GM19438 (cell line): ENCODE data around the gene OR2F2.

Source experiments
- ATAC-seq: cut with Tn5 transposase; IDR thresholded peaks from one replicate; pipeline ENCODE4 v1.9.1; 2021; ENCODE audit warnings: low read depth; ENCODE audit not compliant: unreplicated experiment

Gene OR2F2

GRCh38 chr7:143974459-143974858, 39.4 kb downstream of the OR2F2 start:
- no peak for ATAC-seq

GRCh38 chr7:143975617-143976016, 40.6 kb downstream of the OR2F2 start:
- ATAC-seq = no peak

- no peak for ATAC-seq
Observed at GRCh38 chr7:143978585-143978984, 43.6 kb downstream of the OR2F2 start.

GRCh38 chr7:143979359-143979758, 44.3 kb downstream of the OR2F2 start:
- no peak for ATAC-seq

- no peak for ATAC-seq
Observed at GRCh38 chr7:143979998-143980397, 45.0 kb downstream of the OR2F2 start.

- ATAC-seq = no peak
Observed at GRCh38 chr7:143980746-143981510, 45.9 kb downstream of the OR2F2 start.

GRCh38 chr7:143983960-143984359, 48.9 kb downstream of the OR2F2 start:
- no peak for ATAC-seq
